Stimulated activated naive CD8-positive, alpha-beta T cell treated with anti-CD3 and anti-CD28 coated beads, Interleukin-15, amount 100 ng/mL, for 72 hours (primary cell): Measurements from ENCODE around the gene USP9X.
"Not testable (repeated sequence)": the region's sequence is repeated elsewhere in the genome, so short reads cannot be mapped to it uniquely, and the experiment has no call there.

Experiments used
- ATAC-seq: fragments of 150-1000 bp; cut with Tn5 transposase; 2 replicates; pipeline ENCODE4 v1.10.0; 2021; ENCODE audit warnings: mild to moderate bottlenecking, moderate library complexity
- DNase-seq, 2 donors: peaks; one replicate each; pipeline ENCODE4 v3.0.0; 2021 to 2022
- H3K27ac Mint-ChIP-seq, 2 donors: one replicate each; pipeline ENCODE4 v1.8.0; 2022; ENCODE audit warnings: mild to moderate bottlenecking in 2 of 2, mixed read lengths in 2 of 2, moderate library complexity in 2 of 2
- H3K27me3 Mint-ChIP-seq: one replicate; pipeline ENCODE4 v1.8.0; 2022; ENCODE audit warnings: mixed read lengths
- H3K4me1 Mint-ChIP-seq: one replicate; pipeline ENCODE4 v1.8.0; 2022; ENCODE audit warnings: mild to moderate bottlenecking, mixed read lengths
- H3K4me3 Mint-ChIP-seq, 2 donors: one replicate each; pipeline ENCODE4 v1.8.0; 2022; ENCODE audit warnings: mild to moderate bottlenecking in 2 of 2, mixed read lengths in 2 of 2, moderate library complexity in 1 of 2
- H3K9me3 Mint-ChIP-seq, 2 donors: one replicate each; pipeline ENCODE4 v1.8.0; 2022; ENCODE audit warnings: mixed read lengths in 2 of 2

USP9X gene

GRCh38 chrX:41257801-41258200, 172.6 kb downstream of the USP9X start:
- Mint-ChIP-seq H3K4me1 (peaks cover 8% of the 10 kb centered on the region), H3K27me3 (no peaks in the 10 kb centered on the region), H3K27ac (no peak overlapping the region), H3K4me3 (no peak overlapping the region), H3K9me3 (no peaks in the 10 kb centered on the region)
- no peak for ATAC-seq
- DNase-seq: no peak

DNA sequence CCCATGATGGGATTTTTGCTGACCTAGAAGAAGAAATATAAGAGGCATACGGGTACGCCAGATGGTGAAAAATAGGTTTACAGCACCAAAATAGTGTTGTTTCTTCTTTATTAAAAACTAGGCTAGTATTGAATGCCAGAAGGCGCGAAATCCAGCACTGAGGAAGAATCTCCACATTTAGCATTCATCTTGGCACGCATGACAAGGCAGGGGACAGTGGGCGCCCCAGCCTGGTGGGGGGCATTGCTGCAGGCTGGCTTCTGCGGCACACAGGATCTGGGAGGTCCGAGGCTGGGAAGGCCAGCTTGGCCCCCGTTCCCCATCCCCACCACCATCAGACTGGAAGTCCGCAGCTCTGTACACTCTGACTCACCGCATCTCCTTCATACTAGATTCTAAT, 173.0 kb downstream of the USP9X start:
- Mint-ChIP-seq H3K4me1 (peaks cover 4% of the 10 kb centered on the region), H3K27me3 (no peaks in the 10 kb centered on the region), H3K4me3 (no peak overlapping the region), H3K9me3 (no peaks in the 10 kb centered on the region), H3K27ac (no peak overlapping the region)
- no peak for ATAC-seq
- DNase-seq: no peak

DNA sequence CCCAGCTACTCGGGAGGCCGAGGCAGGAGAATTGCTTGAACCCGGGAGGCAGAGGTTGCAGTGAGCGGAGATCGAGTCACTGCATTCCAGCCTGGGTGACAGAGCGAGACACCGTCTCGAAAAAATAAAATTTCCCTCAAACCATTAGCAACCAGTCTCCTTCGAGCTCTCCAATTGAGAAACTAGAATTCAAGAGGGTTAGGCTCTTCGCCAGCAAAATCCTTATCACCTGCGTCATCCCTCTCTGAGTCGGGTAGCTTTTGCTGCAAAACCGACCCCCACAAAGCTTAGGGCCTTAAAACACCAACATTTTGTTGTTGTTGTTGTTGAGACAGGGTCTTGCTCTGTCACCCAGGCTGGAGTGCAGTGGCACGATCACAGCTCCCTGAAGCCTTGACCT, 173.6 kb downstream of the USP9X start:
- Mint-ChIP-seq H3K4me3 (no peak overlapping the region), H3K9me3 (no peaks in the 10 kb centered on the region), H3K27me3 (no peaks in the 10 kb centered on the region), H3K27ac (no peak overlapping the region), H3K4me1 (no peaks in the 10 kb centered on the region)
- DNase-seq: no peak
- no peak for ATAC-seq

DNA sequence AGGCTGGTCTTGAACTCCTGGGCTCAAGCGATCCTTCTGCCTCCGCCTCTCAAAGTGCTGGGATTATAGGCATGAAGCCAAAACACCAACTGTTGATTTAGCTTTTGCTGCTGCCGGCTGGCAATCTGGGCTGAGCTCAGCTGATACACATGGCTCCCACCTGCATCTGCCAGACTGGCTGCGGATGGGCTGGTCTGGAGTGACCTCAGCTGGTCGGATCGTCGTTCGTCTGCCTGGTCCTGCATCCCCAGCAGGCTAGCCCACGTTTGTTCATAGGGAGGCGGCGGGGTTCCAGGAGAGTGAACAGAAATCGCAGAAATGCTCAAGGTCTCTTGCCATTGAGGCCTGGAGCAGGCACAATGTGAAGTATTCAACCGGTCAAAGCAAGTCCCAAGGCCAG, 174.3 kb downstream of the USP9X start:
- no peaks in the 10 kb centered on the region for H3K4me1 Mint-ChIP-seq
- no peaks in the 10 kb centered on the region for H3K9me3 Mint-ChIP-seq
- no peaks in the 10 kb centered on the region for H3K27me3 Mint-ChIP-seq
- no peak overlapping the region for H3K27ac Mint-ChIP-seq
- DNase-seq: no peak
- H3K4me3 Mint-ChIP-seq: no peak overlapping the region
- no peak for ATAC-seq

- Mint-ChIP-seq H3K27me3 (no peaks in the 10 kb centered on the region), H3K4me3 (peak overlapping the region; percentile 21 to 54), H3K4me1 (no peaks in the 10 kb centered on the region), H3K9me3 (no peaks in the 10 kb centered on the region), H3K27ac (no peak overlapping the region)
- DNase-seq: peak; percentile 30 to 70
- ATAC-seq: peak; percentile 99
These were observed 180.4 kb downstream of the USP9X start for GRCh38 chrX:41265615-41266014.

DNA sequence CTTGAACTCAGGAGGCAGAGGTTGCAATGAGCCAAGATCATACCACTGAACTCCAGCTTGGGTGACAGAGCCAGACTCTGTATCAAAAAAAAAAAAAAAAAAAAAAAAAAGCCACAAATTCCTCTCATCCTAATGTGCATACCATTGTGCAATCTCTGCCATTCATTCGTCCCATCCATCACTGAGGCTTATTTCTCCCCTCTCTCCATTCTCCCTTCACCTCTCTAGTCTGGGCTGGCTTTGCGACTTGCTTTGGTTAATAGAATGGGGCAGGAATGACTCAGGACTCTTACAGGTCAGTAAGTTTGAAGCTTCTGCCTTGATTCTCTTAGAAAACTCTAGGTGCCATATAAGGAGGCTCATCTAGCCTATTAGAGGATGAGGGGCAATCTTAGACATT, 188.4 kb downstream of the USP9X start:
- Mint-ChIP-seq H3K27me3 (no peaks in the 10 kb centered on the region), H3K4me3 (no peak overlapping the region), H3K27ac (no peak overlapping the region), H3K9me3 (no peaks in the 10 kb centered on the region), H3K4me1 (peaks cover 15% of the 10 kb centered on the region)
- no peak for DNase-seq
- no peak for ATAC-seq

DNA sequence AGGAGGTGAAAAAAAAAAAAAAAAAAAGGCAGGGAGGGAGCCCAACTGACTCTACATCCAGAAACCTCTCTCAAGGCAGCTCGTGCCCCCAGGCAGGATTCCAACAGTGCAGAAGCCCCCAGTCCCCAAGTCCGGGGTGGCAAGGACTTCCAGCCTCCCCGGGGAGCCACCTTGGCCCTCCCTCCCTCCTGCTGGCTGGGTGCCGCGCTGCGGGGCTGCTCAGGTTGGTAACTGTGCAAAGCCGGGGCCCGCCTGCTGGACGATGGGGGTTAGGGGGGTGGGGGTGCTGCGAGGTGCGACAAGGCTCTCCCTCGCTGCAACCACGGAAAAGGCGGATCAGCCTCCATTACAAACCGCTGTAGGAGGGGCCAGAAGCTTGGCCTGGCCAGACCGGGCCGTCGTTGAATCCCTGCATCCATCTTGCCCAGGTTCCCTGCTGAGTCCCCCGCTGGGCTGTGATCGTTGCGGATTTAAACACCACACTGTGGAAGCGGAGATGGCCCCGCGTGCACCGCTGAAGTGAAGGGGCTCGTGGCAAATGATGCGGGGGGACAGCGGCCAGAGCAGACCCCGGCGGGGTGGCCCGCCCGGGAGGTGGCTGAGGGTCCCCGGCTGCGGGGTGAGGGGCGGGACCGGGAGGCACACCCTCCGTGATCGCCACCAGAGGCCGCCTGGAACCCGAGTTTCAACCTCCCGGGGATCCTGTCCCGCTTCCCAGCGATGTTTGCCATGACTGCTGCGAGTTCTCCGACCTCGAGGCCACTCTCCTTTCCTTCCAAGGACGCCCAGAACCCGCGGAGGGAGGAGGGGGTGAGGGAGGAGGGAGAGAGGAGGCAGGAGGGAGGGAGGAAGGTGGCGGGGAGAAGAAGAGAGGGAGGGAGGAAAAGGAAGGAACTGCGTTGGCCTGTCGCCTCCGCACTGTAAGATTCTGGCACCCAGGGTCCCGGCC, 190.7 kb downstream of the USP9X start:
- peaks cover 15% of the 10 kb centered on the region for H3K4me1 Mint-ChIP-seq
- peak overlapping the region; percentile 82 to 86 for H3K4me3 Mint-ChIP-seq
- ATAC-seq: peak; percentile 87
- DNase-seq: peak; percentile 43 to 66
- H3K27me3 Mint-ChIP-seq: no peaks in the 10 kb centered on the region
- peak overlapping the region; percentile 94 for H3K27ac Mint-ChIP-seq
- H3K9me3 Mint-ChIP-seq: no peaks in the 10 kb centered on the region

DNA sequence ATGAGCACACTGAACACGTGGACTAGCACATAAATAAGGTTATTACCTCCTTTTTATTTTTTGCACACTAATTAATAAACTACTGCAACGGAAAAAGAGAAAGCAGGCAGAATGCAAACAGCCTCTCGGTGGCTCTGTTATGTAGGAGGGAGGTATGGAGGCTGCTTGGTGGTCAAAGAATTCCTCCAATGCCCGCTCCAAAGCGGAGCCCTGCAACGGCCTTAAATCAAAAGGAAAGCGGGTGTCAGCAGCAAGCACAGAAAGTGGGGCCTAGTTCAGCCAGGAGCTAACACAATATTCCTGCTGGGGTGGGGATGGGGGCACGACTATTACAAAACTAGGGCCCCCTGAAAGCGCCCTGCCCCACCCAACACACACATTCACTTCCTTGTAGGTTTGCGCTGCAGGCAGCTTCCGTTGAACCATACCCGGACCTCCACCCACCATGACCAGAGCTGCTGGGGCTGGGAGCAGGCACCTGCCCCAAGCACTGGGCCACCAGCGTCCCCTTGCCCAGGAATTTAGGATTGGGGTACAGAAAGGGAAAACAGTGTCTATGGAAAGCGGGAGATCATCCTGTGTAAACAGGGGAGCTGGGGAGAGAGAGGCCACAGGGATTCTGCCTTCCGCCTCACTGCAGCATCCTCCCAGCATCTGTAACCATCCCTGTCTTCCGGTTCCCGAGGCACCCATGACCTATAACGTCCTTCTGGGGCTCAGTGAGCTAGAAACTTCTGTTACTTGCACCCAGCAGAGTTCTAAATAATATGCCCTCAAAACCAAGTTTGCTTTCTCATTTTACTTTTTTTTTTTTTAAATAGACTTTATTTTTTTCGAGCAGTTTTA, 191.6 kb downstream of the USP9X start:
- Mint-ChIP-seq H3K27me3 (no peaks in the 10 kb centered on the region), H3K4me3 (peak overlapping the region; percentile 82), H3K9me3 (no peaks in the 10 kb centered on the region), H3K4me1 (peaks cover 15% of the 10 kb centered on the region), H3K27ac (peak overlapping the region in 1 of 2 donors; percentile 57)
- DNase-seq (peak; percentile 3 to 14), ATAC-seq (peak; percentile 31)

DNA sequence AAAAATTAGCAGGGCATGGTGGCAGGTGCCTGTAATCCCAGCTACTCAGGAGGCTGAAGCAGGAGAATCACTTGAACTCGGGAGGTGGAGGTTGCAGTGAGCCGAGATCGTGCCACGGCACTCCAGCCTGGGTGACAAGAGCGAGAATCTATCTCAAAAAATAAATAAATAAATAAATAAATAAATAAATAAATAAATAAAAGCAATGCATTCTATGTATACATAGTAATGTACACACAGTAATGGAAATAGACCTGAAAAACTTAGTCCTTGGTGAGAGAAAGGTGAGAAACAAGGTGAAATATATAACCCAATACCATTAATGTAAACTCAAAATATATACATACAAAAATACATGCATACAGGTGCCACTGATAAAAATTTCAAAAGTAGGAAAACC, 197.1 kb downstream of the USP9X start:
- H3K4me1 Mint-ChIP-seq, H3K4me3 Mint-ChIP-seq, H3K9me3 Mint-ChIP-seq, H3K27ac Mint-ChIP-seq, H3K27me3 Mint-ChIP-seq, ATAC-seq, DNase-seq: not testable (repeated sequence)

- ATAC-seq, H3K9me3 Mint-ChIP-seq: not testable (repeated sequence)
These were observed 200.7 kb downstream of the USP9X start for GRCh38 chrX:41285928-41286327.

More at GRCh38 chrX:41285928-41286327, 200.7 kb downstream of the USP9X start:
- H3K4me3 Mint-ChIP-seq, H3K4me1 Mint-ChIP-seq, DNase-seq, H3K27me3 Mint-ChIP-seq, H3K27ac Mint-ChIP-seq: not testable (repeated sequence)
